ENCODE measurements around the gene CCNY. TPM values are rescaled to one million over a fixed set of nuclear protein-coding genes. Genes with fewer than 3 reads are reported as not detected.
"Not testable (repeated sequence)": the region's sequence is repeated elsewhere in the genome, so short reads cannot be mapped to it uniquely, and the experiment has no call there.

Gene CCNY
- total RNA-seq (2014; rRNA removed; shearing (Covaris generic)): 19.9 and 22.6 TPM in 2 replicates
- polyA plus RNA-seq (2015; cell fraction: cytosol; rRNA removed): 16.7 and 21.7 TPM in 2 replicates
- 6.6 and 14.3 TPM in 2 replicates for polyA plus RNA-seq (2015; cell fraction: nucleus; rRNA removed)

DNA sequence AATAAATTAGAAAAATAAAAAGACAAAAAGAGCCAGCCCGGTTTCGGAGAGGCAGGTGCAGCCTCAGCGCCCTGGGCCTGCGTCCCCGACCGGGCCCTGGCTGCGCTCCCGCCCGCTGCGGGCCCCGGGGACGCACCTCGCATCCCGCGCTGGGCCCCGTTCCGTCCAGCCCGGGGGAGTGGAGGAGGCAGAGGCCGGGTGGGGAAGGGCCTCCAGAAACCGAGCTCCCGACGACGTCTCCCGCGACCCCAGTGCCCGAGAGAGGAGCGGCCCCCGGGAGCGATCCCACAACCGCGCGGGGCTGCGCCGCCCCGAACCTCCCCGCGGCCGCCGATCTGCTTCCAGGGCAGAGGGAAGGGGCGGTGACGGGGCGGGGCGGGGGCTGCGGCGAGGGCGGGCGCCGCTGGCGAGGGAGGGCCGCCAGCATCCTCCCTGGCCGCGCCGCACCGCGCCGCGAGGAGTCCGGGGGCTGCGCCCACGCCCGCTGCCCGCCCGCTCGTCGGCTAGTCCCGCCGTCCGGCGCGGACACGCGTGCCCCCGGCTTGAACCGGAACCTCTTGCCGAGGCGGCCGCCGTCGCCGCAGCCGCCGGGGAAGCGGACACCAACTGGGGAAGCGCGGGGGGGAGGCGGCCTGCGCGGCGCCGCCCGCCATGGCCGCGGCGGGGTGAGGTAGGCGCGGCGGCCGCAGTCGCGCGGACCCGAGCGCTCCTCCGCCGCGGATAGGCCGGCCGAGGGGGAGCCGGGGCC lies at the start of gene CCNY:
Gene CCNY, plus strand, starts transcription at position 426 of the 748 bp plus-strand sequence. CDS start 545 bp downstream, outside the sequence.
- DNase-seq (ENCODE audit: low read depth, low spot score): peak; percentile 51

GRCh38 chr10:35289198-35289597 lies 47.1 kb upstream of the CCNY start:
- DNase-seq (ENCODE audit: low read depth, low spot score): no peak
- in situ Hi-C loops (cut with HindIII; ENCODE audit: low pct_unique_long_range_greater_than_20kb, low sequenced_read_pairs): no loop called here

More for the DNA sequence above, at the start of gene CCNY:
- in situ Hi-C loops (cut with HindIII; ENCODE audit: low pct_unique_long_range_greater_than_20kb, low sequenced_read_pairs): no loop called here

DNA sequence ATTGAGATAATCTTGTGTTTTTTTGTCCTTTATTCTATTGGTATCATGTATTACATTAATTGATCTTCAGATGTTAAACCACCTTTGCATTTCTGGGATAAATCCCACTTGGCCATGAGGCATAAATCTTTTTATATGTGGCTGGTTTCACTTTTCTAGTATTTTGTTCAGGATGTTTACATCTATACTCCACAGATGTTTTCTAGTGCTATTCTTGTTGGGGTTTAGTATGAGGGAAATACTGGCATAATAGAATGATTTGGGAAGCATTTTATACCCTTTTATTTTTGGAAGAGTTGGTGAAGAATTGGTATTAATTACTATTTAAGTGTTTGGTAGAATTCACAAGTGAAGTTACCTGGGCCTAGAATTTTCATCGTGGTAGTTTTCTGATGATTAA lies 41.8 kb upstream of the CCNY start:
- in situ Hi-C loops (cut with HindIII; ENCODE audit: low pct_unique_long_range_greater_than_20kb, low sequenced_read_pairs): no loop called here
- DNase-seq (ENCODE audit: low read depth, low spot score): no peak

- in situ Hi-C loops (cut with HindIII; ENCODE audit: low pct_unique_long_range_greater_than_20kb, low sequenced_read_pairs): no loop called here
- DNase-seq (ENCODE audit: low read depth, low spot score): no peak
These were observed 37.3 kb upstream of the CCNY start for GRCh38 chr10:35299016-35299415.

DNA sequence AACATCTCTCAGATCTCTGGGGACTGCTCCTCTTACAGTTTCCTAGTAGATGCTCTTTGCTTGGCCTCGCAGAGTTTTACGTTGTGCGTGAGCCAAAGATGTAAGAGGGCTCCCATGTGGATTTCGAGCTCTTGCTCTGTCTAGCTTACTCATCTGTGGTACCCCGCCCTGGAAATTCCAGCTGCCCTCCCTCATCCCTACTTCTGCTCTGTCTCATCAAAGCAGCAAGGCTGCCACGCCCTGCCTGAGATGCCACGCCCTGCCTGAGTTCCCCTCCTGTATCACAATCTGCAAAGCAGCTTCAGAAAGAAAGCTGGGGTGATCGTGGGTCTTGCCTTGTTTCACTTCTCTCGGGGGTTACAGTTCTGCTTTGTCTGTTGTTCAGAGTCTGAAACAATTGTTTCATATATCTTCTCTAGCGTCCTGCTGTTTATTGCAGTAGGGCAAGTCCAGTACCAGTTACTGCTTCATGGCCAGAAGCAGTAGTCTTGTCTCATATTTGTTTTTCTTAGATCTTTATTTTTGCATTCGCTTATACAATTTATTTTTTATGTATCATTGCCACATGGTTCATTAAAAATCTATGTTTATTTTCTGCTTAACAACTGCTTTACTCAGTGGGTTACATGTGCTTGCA lies 36.1 kb upstream of the CCNY start:
- no peak for DNase-seq (ENCODE audit: low read depth, low spot score)
- in situ Hi-C loops (cut with HindIII; ENCODE audit: low pct_unique_long_range_greater_than_20kb, low sequenced_read_pairs): no loop called here

GRCh38 chr10:35304649-35305048 lies 31.7 kb upstream of the CCNY start:
- no peak for DNase-seq (ENCODE audit: low read depth, low spot score)
- in situ Hi-C loops (cut with HindIII; ENCODE audit: low pct_unique_long_range_greater_than_20kb, low sequenced_read_pairs): no loop called here

DNA sequence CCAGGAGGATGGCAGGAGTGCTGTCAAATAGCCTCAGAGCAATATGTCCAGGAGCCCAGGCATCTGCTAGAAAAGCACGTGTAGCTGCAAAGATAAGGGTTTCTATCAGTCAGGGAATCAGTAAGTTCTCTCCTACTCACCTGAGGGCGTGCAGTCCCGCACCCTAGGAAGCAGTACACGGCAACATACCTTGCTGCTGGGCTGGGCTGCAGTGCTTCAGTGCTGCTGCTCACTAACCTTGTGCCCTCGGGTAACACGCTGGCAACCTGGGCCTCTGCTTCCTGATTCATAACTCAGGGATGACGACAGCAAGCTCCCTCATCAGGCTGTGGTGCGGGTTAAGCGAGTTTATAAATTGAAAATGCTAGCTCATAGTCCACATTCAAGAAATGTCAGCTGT lies 29.5 kb upstream of the CCNY start:
- in situ Hi-C loops (cut with HindIII; ENCODE audit: low pct_unique_long_range_greater_than_20kb, low sequenced_read_pairs): no loop called here

DNA sequence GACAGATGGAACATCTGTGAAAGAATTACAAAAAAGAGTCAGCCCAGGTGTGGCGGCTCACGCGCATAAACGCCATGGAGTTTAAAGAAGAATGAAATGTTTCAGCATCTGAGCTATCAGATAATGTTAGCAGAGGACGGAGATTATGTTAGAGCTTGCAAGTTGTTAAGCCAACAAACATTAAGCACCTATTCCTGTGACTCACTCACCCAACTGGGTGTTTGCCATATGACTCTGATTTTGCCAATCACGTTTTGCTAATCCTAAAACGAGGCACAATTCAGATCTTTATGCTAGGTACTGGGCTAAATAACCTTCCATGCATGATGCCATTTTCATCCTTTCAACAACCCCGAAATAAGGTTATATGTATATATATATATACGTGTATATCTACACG lies 29.0 kb upstream of the CCNY start:
- no peak for DNase-seq (ENCODE audit: low read depth, low spot score)
- in situ Hi-C loops (cut with HindIII; ENCODE audit: low pct_unique_long_range_greater_than_20kb, low sequenced_read_pairs): no loop called here

More for the DNA sequence above, 29.5 kb upstream of the CCNY start:
- DNase-seq (ENCODE audit: low read depth, low spot score): no peak

GRCh38 chr10:35308809-35309208 lies 27.5 kb upstream of the CCNY start:
- in situ Hi-C loops (cut with HindIII; ENCODE audit: low pct_unique_long_range_greater_than_20kb, low sequenced_read_pairs): no loop called here
- no peak for DNase-seq (ENCODE audit: low read depth, low spot score)

- in situ Hi-C loops (cut with HindIII; ENCODE audit: low pct_unique_long_range_greater_than_20kb, low sequenced_read_pairs); DNase-seq (ENCODE audit: low read depth, low spot score): not testable (repeated sequence)
These were observed 22.2 kb upstream of the CCNY start for GRCh38 chr10:35314142-35314541.

DNA sequence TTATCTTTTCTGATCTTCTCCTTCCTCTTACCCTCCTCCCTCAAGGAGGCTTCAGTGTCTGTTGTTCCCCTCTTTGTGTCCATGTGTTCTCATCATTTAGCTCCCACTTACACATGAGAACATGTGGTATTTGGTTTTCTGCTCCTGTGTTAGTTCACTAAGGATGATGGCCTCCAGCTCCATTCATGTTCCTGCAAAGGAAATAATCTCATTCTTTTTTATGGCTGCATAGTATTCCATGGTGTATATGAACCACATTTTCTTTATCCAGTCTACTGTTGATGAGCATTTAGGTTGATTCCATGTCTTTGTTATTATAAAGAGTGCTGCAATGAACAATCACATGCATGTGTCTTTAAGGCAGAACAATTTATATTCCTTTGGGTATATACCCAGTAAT lies 21.1 kb upstream of the CCNY start:
- DNase-seq (ENCODE audit: low read depth, low spot score); in situ Hi-C loops (cut with HindIII; ENCODE audit: low pct_unique_long_range_greater_than_20kb, low sequenced_read_pairs): not testable (repeated sequence)

GRCh38 chr10:35316218-35316967 lies 19.9 kb upstream of the CCNY start:
- in situ Hi-C loops (cut with HindIII; ENCODE audit: low pct_unique_long_range_greater_than_20kb, low sequenced_read_pairs): no loop called here
- no peak for DNase-seq (ENCODE audit: low read depth, low spot score)

GRCh38 chr10:35318551-35318950 lies 17.8 kb upstream of the CCNY start:
- in situ Hi-C loops (cut with HindIII; ENCODE audit: low pct_unique_long_range_greater_than_20kb, low sequenced_read_pairs): no loop called here
- DNase-seq (ENCODE audit: low read depth, low spot score): no peak

GRCh38 chr10:35320341-35320740 lies 16.0 kb upstream of the CCNY start:
- DNase-seq (ENCODE audit: low read depth, low spot score): no peak
- in situ Hi-C loops (cut with HindIII; ENCODE audit: low pct_unique_long_range_greater_than_20kb, low sequenced_read_pairs): no loop called here

DNA sequence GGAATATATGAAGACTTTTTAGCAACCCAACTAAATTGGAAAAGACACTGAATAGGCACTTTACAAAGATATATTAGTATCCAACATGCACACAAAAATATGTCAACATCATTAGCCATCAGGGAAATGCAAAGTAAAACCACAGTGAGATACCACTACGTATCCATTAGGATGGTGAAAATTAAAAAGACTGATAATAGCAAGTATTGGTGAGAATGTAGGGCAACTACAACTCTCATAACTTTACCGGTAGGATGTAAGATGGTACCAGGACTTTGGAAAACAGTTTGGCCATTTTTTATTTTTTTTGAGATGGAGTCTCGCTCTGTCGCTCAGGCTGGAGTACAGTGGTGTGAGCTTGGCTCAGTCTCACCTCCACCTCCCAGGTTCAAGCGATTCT lies 13.7 kb upstream of the CCNY start:
- in situ Hi-C loops (cut with HindIII; ENCODE audit: low pct_unique_long_range_greater_than_20kb, low sequenced_read_pairs): no loop called here
- DNase-seq (ENCODE audit: low read depth, low spot score): no peak

DNA sequence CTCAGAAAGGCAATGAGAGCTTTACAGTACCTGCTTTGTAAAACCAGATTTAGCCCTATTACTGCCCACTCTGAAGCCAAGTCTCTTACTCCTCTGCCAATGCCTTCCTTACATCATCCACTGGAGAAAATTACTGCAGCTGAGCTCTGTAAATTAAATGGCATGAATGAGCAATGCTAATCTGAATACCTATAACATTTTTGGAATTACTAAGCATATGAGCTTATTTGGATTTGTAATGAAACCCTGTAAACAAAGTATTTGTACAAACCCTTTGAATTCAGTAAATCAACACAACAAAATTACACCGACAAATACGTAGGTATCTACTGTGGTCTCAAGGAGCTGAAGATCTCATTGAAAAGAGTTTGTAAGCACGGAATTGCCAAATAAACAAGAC lies 12.1 kb upstream of the CCNY start:
- no peak for DNase-seq (ENCODE audit: low read depth, low spot score)
- in situ Hi-C loops (cut with HindIII; ENCODE audit: low pct_unique_long_range_greater_than_20kb, low sequenced_read_pairs): no loop called here

GRCh38 chr10:35326466-35327235 lies 9.7 kb upstream of the CCNY start:
- in situ Hi-C loops (cut with HindIII; ENCODE audit: low pct_unique_long_range_greater_than_20kb, low sequenced_read_pairs): no loop called here
- no peak for DNase-seq (ENCODE audit: low read depth, low spot score)
